NOMO-1 treated with dmso at 0.1 percent for 144 hours (cell line): ENCODE results near the gene PIP4P1.
"Not testable (repeated sequence)": the region's sequence is repeated elsewhere in the genome, so short reads cannot be mapped to it uniquely, and the experiment has no call there.

Source experiments
- DNase-seq: peaks from one replicate; lab custom pipeline; 2025; ENCODE audit not compliant: unreplicated experiment; lab: John Stamatoyannopoulos, UW

Gene PIP4P1

GRCh38 chr14:20461225-20462141 is at the start of gene PIP4P1:
TSS of gene PIP4P1 (minus strand) at chr14:20461434. CDS start at chr14:20461325, 109 bp downstream.
- peak; percentile 99 for DNase-seq

GRCh38 chr14:20508367-20508766 is 47.1 kb upstream of the PIP4P1 start:
- DNase-seq = no peak

DNA sequence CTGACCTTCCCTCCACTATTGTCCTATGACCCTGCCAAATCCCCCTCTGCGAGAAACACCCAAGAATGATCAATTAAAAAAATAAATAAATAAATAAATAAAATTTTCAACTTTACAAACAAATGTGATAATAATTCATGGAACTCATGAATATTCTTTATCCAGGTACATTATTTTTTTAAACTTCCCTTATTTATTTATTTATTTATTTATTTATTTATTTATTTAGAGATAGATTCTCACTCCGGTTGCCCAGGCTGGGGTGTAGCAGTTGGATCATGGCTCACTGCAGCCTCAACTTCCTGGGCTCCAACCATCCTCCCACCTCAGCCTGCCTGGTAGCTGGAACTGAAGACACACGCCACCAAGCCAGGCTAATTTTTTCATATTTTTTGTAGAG is 46.3 kb upstream of the PIP4P1 start:
- not testable (repeated sequence) for DNase-seq

DNA sequence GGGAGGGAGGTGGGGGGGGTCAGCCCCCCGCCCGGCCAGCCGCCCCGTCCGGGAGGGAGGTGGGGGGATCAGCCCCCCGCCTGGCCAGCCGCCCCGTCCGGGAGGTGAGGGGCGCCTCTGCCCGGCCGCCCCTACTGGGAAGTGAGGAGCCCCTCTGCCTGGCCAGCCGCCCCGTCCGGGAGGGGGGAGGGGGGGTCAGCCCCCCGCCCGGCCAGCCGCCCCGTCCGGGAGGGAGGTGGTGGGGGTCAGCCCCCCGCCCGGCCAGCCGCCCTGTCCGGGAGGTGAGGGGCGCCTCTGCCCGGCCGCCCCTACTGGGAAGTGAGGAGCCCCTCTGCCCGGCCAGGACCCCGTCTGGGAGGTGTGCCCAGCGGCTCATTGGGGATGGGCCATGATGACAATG is 45.5 kb upstream of the PIP4P1 start:
- DNase-seq = not testable (repeated sequence)

GRCh38 chr14:20506276-20506675 is 45.0 kb upstream of the PIP4P1 start:
- DNase-seq = not testable (repeated sequence)

- no peak for DNase-seq
Observed at GRCh38 chr14:20503898-20504297, 42.7 kb upstream of the PIP4P1 start.

- DNase-seq = no peak
Observed at GRCh38 chr14:20501346-20501745, 40.1 kb upstream of the PIP4P1 start.

DNA sequence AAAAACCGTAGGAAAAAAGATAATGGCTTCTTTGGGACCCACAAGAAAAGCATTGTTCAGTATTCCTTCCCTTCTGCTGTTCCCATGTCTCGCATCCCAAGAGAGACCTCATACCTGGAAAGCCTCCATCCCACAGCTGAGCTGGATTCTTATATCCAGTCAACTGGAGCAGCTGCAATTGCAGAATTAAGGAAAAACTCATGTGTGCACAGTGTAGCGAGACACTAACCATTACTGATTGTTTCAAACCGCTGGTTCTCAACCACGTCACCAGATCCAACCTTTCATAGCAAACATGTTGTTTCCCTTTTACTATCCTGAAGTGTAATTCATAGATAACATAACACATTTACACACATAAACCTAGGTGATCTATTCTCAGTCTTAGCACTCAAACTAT is 38.6 kb upstream of the PIP4P1 start:
- no peak for DNase-seq

DNA sequence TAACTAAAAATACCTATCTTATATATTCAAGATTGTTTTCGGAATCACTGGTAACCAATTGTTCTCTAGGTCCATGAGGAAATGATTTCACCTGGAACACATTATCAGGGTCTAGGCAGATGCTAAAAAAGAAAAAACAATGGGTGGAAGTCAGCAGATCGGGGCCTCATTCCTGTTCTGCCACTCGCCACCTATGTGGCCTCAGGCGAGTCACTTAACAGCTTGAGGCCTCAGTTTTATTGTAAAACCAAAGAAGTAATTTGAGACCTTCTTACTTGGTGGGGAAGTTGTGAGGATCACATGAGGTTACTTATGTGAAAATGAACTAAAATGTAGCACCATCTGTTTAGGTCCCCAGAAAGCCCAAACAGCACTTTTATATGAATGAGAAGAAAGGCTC is 37.9 kb upstream of the PIP4P1 start:
- DNase-seq = no peak

DNA sequence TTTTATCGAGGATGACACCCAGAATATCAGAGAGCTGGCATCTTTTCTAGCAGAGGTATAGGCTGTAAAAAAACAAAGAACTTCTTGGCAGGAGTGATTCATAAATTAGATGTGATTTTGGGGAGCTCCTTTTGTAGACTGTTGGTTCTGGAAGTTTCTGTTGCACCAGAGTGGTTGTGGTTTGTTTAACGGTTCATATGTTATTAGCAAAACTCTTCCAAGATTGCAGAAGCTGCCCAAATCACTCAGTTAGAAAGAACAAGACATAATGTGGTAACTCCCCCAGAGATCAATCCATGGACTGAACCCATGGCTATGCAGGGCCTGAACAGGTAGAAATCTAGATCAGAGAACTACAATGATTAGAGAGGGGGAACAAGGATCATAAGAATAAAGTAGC is 37.4 kb upstream of the PIP4P1 start:
- DNase-seq = peak; percentile 28

- DNase-seq = peak; percentile 29
Observed at GRCh38 chr14:20494935-20495766, 33.9 kb upstream of the PIP4P1 start.

DNA sequence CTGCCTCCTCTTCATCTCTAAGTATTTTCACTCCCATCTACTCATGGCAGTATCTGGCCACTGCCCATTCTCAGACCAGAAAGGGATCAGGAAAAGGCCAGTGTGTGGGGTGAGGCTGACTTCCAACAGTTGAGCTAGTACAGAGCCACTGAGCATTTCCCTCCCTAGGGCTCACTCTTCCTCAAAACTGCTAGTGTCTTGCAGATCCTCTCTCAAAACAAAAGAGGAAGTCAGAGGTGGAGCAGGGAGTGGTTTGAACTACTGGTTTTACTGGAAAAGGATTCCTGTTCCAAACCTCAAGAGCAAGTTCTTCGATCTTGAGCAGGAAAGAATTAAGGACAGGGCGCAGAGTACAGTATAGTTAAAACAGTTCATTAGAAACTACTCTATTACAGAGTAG is 32.4 kb upstream of the PIP4P1 start:
- peak; percentile 44 for DNase-seq

- DNase-seq = no peak
Observed at GRCh38 chr14:20492486-20492885, 31.3 kb upstream of the PIP4P1 start.

DNA sequence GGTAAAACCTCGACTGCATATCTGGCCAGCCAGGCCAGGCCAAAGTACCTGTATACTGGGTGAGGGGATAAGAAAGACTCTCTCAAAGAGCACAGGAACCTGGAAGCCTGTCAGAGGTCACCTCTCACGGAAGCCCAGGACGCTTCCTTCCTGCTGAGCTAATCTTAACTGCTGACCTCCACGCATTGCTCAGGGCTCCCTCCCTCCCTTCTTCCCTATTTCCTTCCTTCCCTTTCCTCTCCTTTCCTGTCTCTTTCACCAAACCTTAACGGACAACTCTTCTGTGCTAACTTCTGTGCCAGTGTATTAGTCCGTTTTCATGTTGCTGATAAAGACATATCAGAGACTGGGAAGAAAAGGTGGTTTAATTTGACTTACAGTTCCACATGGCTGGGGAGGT is 29.3 kb upstream of the PIP4P1 start:
- no peak for DNase-seq

DNA sequence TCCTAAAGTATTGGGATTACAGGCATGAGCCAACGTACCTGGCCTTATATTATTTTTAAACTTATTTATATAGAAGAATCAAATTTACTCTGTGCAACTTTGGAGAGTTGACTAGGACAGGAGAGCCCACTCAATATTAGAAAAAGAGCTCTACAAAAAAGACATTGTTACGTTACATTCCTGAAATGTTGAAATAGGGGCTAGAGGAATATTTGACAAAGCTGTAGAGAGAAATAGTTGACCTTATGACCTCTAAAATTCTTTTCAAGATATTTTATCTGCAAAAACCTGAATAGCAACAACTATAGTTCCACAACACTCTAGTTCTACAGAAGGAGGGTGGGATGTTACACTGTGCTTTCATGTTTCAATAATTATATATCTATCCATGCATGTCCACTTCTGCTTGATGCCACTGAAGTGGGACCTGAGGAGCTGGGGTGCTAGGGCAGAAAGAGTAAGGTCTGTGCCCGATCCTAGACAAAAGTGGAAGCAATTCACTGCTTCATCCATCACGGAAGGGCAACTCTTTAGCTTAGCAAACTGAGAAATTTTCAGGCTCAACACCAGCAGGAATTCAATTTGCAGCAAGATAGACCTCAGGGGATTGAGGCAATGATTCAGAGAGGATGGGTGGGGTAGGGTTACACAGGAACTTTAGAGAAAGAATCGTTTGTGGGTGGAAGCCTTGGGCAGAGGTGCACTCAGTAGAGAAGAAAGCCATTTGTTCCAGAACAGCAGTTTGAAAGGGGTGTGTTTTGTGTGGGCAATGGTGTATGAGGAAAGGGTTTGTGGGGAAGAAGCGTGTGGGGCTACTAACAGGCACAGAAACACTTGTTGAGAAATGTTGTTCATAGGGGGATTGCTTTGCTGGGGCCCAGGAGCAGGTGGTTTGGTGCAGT is 28.1 kb upstream of the PIP4P1 start:
- DNase-seq = peak; percentile 55

GRCh38 chr14:20487396-20487725 is 26.1 kb upstream of the PIP4P1 start:
- no peak for DNase-seq

DNA sequence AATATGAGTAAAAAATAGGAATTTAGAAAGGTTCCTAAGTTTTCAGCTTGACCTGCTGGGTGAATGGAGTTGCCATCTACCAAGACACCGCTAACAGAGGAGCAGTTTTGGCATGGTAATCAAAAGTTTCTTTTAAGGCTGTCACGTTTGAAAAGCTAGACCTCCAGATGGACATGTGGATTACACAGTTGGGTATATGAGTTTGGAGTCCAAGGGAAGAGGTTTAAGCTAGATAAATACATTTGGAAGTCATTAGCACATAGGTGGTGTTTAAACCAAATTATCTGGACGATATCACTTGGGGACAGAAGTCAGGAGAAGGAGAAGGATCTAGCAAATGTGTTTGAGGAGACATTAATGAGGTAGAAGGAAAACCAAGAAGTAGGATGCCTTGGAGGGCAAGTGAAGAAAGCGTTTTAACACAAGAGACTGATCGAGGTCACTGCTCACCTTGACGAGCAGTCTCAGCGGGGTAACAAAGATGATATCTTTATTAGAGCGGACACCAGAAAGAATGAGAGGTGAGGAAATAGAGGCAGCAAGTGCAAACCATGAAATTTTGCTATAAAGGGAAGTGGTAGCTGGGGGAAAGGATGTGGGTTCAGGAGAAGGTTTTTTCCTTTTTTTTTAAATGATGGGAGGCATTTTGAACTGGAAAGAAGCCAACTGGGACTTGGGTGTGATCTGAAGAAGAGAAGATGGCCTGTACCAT is 25.6 kb upstream of the PIP4P1 start:
- no peak for DNase-seq

GRCh38 chr14:20485900-20486299 is 24.7 kb upstream of the PIP4P1 start:
- DNase-seq = no peak

DNA sequence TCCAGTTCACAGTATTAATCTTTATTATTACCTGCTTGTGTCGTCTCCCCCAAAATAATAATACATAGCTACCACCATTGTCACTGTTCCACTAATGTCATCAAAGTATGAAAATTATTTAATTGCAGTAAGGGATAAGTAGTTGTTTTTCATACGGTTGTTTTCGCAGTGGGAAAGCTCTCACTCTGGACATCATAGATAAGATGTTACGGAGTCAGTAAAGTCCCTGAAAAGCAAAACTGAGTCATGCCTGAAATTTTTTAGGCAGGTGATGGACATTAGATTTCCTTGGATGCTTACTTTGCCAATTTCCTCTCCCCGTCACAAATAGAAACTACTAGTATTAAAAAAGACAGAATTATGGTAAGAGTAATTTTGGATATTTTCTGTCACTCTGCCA is 21.1 kb upstream of the PIP4P1 start:
- no peak for DNase-seq

DNA sequence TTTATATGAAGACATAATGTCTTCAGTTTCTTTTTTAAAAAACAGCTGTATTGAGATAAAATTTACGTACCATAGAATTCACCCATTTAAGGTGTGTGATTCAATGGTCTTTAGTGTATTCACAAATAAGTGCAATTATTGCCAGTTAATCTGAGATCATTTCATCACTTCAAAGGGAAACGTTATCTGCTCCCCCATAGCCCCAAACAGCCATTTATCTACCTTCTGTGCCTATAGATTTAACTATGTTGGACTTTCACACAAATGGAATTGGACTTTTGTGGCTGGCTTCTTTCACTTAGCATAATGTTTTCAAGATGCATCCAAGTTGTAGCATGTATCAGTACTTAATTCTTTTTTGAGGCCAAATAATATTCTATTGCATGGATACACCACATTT is 17.7 kb upstream of the PIP4P1 start:
- DNase-seq = no peak
